Fibroblast of the aortic adventitia (primary cell): ENCODE data around the gene PLPP3. TPM values are rescaled to one million over a fixed set of nuclear protein-coding genes. Genes with fewer than 3 reads are reported as not detected.

Source experiments
- DNase-seq: peaks from one replicate; pipeline ENCODE4 v3.0.0-alpha.2; 2010; ENCODE audit warnings: low read depth
- H3K4me3 ChIP-seq: 2 replicates; pipeline ENCODE4 v1.5.1; 2011; ENCODE audit warnings: low read depth, mild to moderate bottlenecking, control low read depth, low read length, moderate library complexity
- total RNA-seq: library from RNA; depleted of rRNA; stranded (reverse); fragments of >200 nt; gene quantifications from 2 replicates; pipeline ENCODE4 v1.2.3, GENCODE V29; 2012; ENCODE audit warnings: low replicate concordance
- TF ChIP-seq, protein P1 (sequence below): IDR thresholded peaks from 2 replicates; pipeline ENCODE4 v1.5.1; 2011; ENCODE audit warnings: mild to moderate bottlenecking, low read length, control low read depth, inconsistent platforms; ENCODE audit not compliant: insufficient read depth

PLPP3 gene
- total RNA-seq, 1 donor: 270 TPM

DNA sequence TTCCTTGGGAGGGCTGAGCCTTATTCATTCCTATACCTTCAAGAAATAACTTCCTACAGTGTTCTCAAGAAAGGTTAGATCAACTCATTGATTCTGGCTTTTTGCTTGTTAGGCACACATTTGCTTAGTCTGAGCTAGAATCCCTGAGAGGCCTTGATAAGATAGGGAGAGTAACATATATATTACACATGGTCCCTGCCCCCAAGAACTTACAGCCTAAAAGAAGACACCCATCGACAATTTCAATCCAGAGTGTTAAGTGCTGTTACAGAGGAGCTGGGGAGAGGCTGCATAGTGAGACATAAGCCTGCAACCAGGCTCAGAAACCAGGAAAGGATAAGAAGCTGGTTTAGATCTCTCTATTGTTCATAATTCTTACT is 68.7 kb downstream of the PLPP3 start:
- H3K4me3 ChIP-seq: no peak overlapping the region
- TF ChIP-seq, protein P1, sequence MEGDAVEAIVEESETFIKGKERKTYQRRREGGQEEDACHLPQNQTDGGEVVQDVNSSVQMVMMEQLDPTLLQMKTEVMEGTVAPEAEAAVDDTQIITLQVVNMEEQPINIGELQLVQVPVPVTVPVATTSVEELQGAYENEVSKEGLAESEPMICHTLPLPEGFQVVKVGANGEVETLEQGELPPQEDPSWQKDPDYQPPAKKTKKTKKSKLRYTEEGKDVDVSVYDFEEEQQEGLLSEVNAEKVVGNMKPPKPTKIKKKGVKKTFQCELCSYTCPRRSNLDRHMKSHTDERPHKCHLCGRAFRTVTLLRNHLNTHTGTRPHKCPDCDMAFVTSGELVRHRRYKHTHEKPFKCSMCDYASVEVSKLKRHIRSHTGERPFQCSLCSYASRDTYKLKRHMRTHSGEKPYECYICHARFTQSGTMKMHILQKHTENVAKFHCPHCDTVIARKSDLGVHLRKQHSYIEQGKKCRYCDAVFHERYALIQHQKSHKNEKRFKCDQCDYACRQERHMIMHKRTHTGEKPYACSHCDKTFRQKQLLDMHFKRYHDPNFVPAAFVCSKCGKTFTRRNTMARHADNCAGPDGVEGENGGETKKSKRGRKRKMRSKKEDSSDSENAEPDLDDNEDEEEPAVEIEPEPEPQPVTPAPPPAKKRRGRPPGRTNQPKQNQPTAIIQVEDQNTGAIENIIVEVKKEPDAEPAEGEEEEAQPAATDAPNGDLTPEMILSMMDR: no peak

DNA sequence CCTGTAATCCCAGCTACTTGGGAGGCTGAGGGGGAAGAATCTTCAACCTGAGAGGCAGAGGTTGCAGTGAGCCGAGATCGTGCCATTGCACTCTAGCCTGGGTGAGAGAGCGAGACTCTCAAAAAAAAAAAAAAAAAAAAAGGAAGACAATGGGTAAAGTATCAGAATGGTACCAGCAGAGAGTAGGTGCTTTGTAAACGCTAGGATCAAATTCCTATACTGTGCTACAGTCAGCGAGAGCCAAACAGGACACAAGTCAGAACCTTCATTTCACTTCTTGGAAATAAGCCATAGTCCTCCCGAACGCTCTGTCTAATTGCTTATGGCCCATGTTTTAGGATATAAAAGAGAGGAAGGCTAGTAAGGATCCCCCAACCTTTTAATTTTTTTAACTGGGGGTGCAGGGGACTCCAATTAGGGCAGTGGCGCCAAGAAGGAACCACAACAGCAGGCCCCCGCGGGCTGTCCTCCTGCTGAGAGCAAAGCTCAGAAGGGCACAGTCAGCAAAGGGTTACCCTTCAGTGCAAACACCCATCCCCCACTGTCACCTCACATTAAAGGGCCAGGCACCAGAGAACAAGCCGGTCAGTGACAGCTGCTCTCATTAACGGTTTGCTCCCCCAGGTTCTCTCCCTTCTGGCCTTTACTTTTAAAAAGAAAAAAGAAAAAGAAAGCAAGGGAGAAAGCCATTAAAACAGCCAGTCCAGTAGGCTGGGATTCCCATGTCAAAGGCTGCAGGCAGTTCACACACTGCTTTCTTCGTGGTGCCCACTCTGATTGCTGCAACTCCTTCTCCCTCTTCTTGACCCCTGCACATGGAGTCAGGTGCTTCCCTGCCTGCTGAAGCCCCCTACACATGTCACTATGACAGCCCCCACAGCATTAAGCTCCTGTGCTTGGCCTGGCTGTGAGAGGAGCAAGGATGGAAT is 69.4 kb downstream of the PLPP3 start:
- DNase-seq: no peak
- no peak overlapping the region for H3K4me3 ChIP-seq
- TF ChIP-seq, protein P1: no peak

More for the DNA sequence above, 68.7 kb downstream of the PLPP3 start:
- DNase-seq: no peak

DNA sequence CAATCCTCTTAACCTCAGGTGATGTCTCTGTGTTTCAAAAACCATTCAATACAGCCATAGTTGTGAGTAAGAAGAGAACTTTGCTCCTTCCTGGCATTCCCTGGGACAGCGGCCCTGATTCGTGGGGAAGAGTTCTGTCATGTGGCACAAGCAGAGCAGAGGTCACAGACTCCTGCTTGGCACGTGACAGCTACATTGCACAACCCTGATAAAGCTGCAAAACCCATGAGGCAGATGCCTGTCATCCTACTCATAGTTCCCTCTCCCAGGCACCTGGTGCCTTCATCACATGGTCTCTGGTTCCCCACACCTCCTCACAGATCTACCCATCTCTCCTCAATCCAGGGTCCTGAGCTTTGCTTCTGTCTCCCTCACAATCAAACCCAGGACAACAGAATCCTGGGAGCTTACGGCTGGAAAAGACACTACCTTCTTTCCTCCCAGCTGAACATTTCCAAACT is 70.8 kb downstream of the PLPP3 start:
- TF ChIP-seq, protein P1: no peak
- no peak overlapping the region for H3K4me3 ChIP-seq
- DNase-seq: peak; percentile 42

DNA sequence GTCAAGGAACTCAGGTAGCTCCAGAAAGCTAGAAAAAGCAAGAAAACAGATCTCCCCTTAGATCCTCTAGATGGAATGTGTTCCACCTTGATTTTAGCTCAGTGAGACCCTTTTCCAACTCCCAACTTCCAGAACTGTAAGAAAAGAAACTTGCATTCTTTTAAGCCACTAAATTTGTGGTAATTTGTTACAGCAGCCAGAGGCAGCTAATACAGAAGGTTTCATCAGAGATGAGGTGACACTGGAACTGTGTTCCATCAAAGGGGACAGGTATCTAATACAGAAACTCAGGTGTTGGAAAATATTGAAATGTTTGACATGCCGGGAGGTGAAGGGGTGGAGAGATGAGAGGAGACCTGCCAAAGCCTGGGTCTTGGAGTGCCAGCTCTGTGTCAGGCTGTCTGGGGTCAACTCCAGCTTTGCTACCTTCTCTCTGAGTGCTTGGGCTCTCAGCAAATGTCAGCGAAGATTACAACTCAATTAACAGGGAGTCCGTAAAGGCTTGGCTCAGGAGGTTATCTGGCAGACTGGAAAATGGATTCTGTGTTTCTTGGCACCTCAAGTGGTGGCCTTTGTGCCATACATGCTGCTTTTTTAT is 71.3 kb downstream of the PLPP3 start:
- TF ChIP-seq, protein P1: no peak
- H3K4me3 ChIP-seq: no peak overlapping the region
- no peak for DNase-seq

DNA sequence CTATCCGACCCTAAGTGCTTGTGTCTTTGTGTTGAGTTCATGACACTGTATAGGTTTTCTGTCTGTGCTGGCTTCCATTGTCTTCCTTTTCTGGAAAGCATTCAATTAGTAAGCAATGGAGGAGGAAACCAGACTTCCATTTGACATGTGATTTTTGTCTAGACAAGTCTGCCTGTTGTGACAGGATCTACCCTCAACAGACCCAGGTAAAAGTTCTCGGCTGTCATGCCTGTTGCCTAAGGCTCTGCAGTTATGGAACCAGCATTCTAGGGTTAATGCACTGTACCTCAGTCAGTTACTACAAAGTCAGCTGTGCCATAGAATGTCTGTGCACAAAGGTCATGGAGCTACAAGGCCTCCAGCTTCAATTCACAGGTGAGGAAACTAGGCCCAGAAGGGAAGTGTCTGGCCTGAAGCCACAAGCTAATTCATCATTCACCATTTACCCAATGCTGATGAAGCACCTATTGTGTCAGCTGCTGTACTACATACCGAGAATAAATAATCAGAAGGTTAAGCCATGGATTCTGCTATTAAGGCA is 72.3 kb downstream of the PLPP3 start:
- TF ChIP-seq, protein P1: no peak
- DNase-seq: no peak
- H3K4me3 ChIP-seq: no peak overlapping the region

DNA sequence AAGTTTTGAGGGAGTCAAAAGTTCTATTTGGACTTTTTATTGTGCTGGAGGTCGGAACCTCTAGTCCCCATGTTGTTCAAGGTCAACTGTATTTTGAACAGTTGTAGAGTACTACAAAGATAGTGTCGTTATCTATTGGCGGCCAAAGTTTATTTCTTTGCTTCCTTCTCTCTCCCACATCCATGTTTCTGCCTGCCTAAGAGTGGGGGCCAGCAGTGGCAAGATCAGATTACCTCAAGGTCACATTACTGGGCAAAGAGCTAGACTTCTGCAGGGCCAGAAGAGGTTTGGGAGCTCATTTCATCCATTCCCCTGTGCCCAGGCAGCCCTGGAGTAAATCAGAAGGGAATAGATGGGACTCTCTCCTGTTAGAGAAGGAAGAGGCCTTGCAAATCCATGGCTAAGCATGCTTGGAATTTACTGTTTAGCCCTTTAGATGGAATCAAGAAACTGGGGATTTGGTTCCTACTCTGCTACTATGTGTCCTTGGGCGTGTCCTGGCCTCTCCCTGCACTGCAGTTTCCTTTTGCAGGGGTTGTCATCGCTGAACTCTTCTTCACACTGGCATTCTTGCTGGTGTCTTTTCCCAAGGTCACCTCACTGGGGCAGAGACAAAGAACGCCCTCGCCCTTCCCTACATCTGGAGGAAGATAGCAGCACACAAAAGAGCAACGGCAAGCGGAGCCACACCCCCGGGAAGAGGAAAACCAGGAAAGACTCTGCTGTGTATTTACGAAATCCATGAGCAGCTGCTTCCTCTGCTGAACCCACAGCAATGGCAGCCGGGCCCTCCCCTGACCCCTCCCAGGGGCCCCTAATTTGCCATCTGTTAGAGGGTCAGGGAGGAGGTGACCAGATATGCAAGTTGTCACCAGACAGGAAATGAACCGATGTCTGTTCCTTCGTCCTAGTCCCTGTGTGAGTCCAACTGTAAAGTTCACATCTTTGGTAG is 73.3 kb downstream of the PLPP3 start:
- DNase-seq: no peak
- TF ChIP-seq, protein P1: no peak
- no peak overlapping the region for H3K4me3 ChIP-seq
